NB4 (cell line): ENCODE results near the gene KIF17.

ENCODE experiments used
- DNase-seq: peaks from one replicate; pipeline ENCODE4 v3.0.0; 2010; ENCODE audit warnings: low read depth
- H3K4me3 ChIP-seq: one replicate; pipeline ENCODE4 v1.5.1; 2011; ENCODE audit warnings: mild to moderate bottlenecking, low read depth, low read length, moderate library complexity
- MYC ChIP-seq: IDR thresholded peaks from 2 replicates; pipeline ENCODE4 v1.6.1; 2011; ENCODE audit warnings: low read depth, low read length
- POLR2A ChIP-seq: IDR thresholded peaks from 2 replicates; pipeline ENCODE4 v1.6.1; 2011; ENCODE audit warnings: mild to moderate bottlenecking; ENCODE audit not compliant: insufficient read length; ENCODE audit errors: extremely low read depth
- TF ChIP-seq, protein P1 (sequence below): IDR thresholded peaks from 2 replicates; pipeline ENCODE4 v1.6.1; 2011; ENCODE audit warnings: low read depth, low read length
- TF ChIP-seq, protein P2 (sequence below): IDR thresholded peaks from one replicate; pipeline ENCODE4 v1.5.1; 2012; ENCODE audit warnings: low read depth, low read length

KIF17 gene

DNA sequence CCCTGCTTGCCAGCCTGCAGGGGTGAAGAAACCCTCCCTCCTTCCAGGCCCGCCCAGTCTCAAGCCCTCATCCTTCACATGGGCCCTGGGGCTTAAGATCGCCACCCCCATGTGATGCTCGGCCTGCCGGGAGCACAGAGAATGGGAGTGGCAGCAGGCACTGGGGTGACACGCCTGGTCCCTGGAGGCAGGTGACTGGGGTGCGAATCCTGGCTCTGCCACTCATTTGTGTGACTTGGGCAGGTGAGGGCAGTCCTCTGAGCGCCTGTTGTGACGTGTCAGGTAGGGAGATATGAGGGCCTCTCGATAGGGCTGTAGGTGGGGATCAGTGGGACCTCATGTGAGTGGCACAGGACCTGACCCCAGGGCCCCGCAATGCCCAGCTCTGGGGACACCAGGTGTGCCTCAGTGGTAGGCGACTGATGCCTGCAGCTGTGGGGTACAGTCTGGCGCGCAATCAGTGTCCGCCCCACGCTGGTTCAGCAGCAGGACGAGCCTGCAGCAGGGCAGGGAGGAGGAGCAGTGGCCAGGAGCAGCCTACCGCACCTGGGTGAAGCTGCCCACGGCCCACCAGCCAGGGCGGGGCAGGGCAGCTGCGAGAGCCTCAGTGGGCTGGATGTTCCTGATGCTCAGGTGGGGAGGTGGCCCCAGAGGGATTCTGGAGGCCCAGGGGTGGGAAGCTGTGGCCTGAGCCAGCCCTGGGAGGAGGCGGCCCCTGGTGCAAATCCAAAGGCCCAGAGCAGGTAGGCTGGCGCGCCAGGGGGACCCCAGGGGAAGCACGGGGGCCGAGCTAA, 8.5 kb upstream of the KIF17 start:
- DNase-seq: no peak

DNA sequence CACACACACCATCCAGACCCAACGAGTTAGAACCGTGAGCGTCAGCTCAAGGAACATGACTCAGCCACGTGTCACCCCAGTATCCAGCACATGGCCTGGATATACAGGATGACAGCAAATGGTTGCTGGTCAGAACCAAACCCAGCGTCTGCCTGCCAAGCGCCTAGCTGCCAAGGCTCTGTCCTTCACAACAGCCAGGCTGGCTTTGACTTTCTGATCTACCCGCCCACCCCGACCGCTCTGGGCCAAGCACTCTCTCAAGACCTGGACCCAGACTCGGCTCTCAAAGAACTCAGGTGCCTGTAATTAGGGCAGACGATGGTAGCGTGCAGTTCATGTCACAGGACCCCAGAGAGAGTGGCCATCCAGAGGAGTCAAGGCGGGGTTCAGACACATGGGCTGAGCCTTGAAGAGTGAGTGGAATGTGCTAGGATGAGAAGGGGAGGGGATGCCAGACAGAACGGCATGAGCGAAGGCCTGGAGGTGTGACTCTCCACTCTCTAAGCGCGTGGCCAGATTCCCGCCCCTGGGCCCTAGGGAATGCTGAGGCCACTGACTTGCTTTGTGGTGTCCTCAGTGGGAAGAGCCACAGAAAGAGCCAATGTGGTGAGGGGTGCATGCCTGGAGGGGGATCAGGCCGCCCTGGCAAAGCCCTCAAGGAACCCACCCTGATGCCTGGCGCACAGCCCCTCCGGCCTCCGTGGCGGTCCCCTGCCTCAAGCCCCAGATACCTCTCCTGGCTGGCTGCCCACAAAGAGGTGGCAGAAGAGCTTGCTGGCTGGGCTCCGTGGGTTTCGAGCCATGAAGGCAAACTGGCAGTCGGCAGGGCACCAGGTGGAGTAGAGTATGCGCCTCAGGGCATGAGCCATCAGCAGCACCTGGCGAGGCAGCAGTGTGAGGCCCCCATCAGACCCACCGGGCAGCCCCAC, 7.6 kb upstream of the KIF17 start:
- TF ChIP-seq, protein P1, sequence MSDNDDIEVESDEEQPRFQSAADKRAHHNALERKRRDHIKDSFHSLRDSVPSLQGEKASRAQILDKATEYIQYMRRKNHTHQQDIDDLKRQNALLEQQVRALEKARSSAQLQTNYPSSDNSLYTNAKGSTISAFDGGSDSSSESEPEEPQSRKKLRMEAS: peak; percentile 72
- TF ChIP-seq MYC: no peak
- DNase-seq: no peak
- H3K4me3 ChIP-seq: no peak overlapping the region

More for the DNA sequence above, 8.5 kb upstream of the KIF17 start:
- TF ChIP-seq POLR2A (no peak), MYC (no peak)
- TF ChIP-seq, protein P1: no peak
- TF ChIP-seq, protein P2, sequence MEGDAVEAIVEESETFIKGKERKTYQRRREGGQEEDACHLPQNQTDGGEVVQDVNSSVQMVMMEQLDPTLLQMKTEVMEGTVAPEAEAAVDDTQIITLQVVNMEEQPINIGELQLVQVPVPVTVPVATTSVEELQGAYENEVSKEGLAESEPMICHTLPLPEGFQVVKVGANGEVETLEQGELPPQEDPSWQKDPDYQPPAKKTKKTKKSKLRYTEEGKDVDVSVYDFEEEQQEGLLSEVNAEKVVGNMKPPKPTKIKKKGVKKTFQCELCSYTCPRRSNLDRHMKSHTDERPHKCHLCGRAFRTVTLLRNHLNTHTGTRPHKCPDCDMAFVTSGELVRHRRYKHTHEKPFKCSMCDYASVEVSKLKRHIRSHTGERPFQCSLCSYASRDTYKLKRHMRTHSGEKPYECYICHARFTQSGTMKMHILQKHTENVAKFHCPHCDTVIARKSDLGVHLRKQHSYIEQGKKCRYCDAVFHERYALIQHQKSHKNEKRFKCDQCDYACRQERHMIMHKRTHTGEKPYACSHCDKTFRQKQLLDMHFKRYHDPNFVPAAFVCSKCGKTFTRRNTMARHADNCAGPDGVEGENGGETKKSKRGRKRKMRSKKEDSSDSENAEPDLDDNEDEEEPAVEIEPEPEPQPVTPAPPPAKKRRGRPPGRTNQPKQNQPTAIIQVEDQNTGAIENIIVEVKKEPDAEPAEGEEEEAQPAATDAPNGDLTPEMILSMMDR: no peak
- H3K4me3 ChIP-seq: no peak overlapping the region

DNA sequence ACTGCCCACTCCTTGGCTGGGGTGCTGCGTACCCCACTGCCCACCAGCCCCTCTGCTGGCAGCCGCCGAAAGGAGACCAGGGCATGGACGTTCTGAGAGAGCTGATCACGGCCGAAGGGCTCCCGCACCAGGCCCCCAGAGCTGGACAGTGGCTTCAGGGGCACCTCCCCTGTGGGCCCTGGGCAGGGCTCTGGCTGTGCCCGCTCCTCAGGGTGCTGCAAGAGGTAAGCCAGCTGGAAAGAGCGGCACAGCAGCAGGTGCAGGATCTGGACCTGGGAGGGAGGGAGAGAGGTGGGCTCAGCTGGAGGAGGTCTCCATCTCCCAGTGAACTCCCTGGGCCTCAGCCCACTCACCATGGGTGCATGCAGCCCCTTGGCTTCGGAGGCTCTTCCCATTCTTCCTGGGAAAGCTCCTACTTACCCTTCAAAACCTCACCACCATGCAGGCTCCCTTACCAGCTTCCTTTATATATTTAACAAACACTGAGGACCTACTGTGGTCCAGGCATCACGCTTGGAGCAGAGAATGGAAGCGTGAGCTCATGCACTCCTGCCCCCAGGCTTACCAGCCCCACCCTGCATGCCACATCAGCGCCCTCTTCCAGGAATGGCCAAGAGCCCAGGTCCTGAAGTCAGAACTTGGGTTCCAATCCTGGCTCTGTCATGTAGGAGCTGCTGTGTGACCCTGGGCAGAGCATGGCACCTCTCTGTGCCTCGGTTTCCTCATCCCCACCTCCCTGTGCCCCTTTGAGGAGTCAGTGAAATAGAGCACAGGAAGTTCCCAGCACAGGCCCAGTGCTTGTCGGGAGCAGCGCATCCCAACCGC, 6.8 kb upstream of the KIF17 start:
- no peak for TF ChIP-seq MYC
- TF ChIP-seq POLR2A: no peak
- TF ChIP-seq, protein P1: no peak
- TF ChIP-seq, protein P2: no peak

DNA sequence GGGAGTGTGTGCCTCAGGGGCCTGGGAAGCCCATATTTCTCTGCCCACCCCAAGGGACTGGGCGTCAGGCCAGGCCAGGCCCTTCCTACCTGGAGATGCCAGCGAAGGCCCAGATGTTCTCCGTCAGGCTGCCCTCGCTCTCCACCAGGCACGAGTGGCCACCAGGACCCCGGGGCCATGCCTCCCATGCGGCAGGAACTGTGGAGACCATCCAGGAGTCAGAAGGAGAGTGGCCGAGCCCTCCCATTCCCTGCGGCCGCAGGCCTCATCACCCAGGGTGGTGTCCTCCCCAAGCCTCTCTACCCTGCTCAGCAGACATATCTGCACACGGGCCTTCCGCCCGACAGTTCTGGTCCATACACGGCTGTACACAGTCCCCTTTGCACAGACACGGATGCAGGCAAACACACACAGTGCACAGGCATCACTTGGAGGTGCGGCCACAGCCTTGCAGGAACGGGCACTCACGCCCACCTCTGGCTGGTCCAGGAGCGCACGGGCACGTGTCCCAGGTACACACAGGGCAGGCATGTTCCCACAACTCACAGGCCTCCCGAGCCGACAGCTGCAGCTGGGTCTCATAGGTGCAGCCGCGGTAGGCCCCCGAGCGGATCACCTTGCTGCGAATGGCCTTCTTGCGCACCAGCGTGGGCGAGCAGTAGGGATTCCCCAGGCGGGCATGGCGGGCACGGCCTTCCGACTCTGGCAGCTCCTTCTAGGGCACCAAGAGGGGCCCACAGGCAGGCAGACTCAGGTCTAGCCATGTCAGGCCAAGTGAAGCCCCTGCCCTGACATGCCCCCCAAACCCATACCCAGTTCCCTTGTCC, 5.9 kb upstream of the KIF17 start:
- no peak overlapping the region for H3K4me3 ChIP-seq
- TF ChIP-seq MYC (no peak), POLR2A (no peak)
- TF ChIP-seq, protein P2: no peak
- TF ChIP-seq, protein P1: no peak
- no peak for DNase-seq

More for the DNA sequence above, 6.8 kb upstream of the KIF17 start:
- no peak overlapping the region for H3K4me3 ChIP-seq
- no peak for DNase-seq

DNA sequence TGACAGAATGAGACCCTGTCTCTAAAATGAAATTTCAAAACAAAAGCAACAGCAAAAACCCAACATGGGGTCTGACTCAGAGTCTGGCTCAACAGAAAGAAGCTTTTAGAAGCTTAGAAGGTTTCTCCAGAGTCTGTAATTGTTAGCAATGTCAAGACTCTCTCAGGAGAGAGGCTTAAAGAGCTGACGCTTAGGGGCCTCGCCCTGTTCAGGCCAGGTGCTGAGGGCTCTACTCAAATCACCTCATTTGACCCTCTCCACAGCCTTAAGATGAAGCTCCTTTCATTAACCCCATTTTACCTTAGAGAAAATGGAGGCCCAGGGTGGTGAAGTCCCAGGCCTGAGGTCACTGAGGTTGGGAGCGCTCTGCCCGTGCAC, 5.3 kb upstream of the KIF17 start:
- TF ChIP-seq, protein P1: no peak
- TF ChIP-seq, protein P2: no peak
- TF ChIP-seq POLR2A: no peak
- no peak for TF ChIP-seq MYC
- no peak overlapping the region for H3K4me3 ChIP-seq
- no peak for DNase-seq
